ENCODE measurements around the gene DPH2.

Gene DPH2

DNA sequence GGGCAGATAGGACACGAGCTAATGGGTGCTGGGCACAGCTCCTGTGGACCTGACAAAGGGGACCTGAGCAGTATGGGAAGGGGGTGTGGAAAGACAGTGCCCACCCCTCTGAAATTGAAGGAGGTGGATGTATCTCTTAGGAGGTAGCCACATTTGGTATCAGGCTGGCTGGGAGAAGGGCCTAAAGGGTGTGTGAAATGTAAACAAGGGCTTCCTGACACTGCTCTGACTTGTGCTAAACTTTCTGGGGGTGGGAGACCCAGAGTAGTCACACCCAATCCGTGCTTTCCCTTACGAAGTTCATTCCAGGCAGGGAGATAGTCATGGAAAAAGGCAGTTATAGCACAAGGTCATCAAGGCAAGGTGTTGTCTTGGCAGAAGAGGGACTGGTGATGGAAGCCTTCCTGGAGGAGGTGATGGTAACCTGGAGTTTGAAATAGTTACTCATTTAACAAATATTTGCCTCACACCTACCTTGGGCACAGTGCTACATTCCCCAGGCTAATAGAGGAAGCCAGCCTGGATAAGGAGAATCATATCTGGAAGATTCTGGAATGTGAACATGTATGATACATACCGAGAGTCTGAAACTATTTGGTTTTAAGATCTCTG is 16.3 kb downstream of the DPH2 start:
- DNase-seq: no peak

DNA sequence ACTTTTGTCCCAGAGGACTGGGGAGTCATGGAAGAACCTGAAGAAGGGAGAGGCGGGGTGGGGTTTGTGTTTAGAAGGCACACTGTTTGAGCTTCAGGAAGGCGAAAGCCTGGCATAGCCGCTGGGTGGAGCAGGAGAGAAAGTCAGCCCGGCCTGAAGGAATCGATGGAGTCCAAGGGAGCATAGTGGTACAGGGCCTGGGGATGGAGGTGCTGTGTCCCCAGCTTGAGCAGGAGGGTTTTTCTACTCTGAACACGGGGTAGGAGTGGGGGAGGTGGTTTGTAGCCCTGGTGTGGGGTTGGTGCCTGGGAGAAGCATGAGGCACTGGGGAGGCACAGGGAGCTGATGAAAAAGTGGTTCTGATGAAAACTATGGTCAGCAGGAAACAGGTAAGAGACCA is 16.9 kb downstream of the DPH2 start:
- DNase-seq: no peak

DNA sequence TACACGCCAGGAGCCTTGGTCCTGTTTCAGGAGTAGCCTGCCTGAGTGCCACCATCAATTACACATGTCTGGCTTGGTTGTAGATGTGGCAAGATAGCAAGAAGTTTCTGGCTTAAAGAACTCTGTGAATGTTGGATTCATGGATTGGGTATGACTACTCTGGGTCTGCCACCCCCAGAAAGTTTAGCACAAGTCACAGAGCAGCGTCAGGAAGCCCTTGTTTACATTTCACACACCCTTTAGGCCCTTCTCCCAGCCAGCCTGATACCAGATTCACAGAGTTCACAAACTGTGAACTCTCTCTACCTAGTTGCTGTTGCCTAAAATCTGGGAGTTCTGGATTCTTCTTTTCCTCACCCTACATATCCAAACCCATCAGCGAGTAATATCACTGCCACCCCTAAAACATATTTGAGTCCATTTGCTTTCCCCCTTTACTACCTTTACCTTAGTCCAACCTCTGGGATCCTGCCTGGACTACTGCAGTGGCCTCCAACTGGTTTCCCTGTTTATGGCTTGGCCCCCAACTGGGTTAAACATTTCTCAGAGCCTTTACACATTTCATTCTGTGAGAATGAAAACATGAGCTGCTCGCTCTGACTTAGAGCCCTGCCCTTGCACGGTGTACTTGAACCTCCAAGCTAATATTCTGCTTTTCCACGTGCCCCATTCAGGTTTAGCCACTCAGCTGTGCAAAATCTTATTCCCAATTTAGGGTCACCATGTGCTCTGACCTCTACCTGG is 17.5 kb downstream of the DPH2 start:
- DNase-seq: no peak

DNA sequence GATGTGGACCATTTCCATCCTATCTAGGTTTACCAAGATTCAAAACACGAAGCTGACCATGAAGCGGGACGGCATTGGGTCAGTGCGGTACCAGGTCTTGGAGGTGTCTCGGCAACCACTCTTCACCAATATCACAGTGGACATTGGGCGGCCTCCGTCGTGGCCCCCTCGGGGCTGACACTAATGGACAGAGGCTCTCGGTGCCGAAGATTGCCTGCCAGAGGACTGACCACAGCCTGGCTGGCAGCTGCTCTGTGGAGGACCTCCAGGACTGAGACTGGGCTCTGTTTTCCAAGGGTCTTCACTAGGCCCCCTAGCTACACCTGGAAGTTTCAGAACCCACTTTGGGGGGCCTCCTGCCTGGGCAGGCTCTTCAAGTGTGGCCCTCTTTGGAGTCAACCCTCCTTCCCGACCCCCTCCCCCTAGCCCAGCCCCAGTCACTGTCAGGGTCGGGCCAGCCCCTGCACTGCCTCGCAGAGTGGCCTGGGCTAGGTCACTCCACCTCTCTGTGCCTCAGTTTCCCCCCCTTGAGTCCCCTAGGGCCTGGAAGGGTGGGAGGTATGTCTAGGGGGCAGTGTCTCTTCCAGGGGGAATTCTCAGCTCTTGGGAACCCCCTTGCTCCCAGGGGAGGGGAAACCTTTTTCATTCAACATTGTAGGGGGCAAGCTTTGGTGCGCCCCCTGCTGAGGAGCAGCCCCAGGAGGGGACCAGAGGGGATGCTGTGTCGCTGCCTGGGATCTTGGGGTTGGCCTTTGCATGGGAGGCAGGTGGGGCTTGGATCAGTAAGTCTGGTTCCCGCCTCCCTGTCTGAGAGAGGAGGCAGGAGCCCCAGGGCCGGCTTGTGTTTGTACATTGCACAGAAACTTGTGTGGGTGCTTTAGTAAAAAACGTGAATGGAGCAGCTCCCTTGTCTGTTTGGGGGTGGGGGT is 20.7 kb downstream of the DPH2 start:
- no peak for DNase-seq

DNA sequence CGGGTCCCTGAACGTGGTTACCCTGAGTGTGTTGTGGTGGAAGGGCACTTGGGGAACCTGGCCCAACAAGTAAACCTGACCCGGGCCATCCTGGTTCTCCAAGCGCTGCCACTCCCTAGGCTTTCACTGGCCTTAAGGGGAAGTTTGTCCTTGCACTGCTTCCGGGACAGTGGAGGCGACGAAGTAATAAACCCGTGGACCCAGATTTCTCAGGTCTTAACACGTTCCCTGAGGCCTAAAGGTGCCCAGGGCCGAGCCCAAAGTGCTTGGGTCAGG is 21.3 kb downstream of the DPH2 start:
- no peak for DNase-seq

DNA sequence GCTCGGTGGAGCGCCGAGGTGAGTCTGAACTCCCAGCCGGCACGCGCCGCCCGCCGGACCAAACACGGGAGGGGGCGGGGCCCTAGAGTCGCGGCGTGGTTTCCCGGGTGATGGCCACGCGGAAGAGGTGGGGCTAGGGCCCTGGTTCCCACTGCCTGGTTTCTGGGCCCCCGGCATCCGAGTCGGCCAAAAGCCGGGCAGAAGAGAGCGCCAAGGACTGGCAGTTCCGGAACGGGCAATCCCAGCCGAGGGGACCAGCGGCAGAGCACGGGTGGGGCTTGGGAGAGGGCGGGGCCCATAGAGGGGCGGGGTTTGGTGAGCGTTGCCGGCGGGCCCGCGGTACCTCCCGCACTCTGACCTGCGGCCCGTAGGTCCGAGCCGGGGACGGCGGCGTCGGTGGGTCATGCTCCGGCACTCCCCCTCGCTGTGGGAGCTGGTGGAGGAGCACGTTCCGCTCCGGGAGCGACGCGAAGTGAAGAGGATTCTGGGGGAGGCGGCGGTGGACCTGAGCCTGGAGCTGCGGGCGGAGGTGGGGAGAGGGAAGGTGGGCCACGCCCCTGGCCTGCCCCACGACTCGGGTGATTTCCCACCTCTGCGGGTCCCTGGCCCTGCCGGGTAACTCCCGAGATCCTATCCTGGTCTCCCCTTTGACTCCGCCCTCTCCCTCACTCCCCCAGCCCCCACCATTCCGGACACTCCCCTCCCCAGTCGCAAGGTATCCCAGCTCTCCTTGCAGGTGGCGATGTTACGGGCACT is 21.8 kb downstream of the DPH2 start, which contains the start of gene CCDC24:
CCDC24 (plus strand) TSS at position 124 of the 756 bp plus-strand sequence; CDS start at position 404, 280 bp downstream.
- peak; percentile 82 for DNase-seq

DNA sequence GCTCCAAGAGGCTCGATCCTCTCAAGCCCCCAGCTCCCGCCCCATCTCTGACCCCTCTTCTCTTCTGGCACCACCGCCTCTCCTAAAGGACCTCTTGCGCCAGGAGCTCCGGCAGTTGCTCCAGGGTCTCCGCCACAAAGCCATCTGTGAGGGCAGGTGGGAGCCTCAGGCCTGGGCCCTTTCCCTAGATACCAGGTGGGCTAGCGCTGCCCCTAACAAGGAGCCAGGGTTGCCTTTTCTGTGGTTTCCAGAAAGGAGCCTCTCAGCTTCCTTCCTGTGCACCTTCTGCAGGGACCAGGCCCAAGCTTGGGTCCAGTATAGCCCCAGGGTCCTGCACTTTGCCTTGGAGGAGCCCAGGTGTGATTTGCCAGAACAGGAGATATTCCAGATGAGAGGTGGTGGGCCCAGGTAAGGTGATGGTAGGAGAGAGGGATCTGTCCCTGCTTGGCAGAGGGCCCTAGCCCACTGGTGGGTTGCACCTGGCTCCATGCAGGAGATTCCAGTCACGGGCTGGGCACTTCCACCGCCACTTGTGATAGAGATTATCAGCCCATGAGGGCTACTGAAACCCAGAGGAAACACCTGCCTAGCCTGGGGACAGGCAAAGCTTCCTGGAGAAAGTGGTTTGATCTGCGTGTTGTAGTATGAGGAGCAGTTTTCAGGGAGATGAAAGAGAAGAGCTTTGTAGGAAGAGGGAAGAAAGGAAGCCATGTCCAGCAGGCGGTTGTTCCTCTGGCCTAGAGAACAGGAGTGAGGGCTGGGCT is 22.6 kb downstream of the DPH2 start:
- DNase-seq: no peak

DNA sequence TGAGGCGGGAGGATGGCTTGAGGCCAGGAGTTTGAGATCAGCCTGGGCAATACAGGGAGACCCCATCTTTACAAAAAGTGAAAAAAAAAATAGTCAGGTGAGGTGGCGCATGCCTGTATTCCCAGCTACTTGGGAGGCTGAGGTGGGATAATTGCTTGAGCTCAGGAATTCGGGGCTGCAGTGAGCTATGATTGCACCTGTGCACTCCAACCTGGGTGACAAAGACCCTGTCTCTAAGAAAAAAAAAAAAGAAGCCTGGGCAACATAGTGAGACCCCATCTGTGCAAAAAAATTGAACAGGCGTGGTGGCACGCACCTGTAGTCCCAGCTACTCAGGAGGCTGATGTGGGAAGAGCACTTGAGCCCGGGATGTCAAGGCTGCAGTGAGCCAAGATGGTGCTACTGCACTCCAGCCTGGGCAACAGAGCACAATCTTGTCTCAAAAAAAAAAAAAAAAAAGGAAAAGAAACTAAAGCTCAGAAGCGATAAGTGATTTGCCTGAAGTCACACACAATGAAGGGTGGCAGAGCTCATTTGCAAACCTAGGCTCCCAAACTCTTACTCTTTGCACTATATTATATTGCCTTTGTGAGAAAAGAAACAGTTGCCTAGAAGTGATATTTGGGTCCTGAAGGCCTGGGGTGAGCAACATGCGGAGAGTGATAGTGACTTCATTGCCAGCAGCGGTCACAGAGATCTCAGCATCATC is 23.6 kb downstream of the DPH2 start:
- no peak for DNase-seq

DNA sequence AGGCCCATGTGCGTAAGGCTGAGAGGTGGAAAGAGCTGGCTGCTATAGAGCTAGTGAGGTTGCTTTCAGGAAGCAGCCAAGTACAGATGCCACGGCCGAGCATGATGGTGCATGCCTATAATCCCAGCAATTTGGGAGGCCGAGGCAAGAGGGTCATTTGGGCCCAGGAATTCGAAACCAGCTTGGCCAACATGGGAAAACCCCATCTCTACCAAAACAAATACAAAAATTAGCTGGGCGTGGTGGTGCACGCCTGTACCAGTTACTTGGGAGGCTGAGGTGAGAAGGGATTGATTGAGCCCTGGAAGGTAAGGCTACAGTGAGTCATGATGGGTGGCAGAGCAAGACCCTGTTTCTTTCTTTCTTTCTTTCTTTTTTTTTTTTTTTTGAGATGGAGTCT is 24.3 kb downstream of the DPH2 start:
- no peak for DNase-seq

DNA sequence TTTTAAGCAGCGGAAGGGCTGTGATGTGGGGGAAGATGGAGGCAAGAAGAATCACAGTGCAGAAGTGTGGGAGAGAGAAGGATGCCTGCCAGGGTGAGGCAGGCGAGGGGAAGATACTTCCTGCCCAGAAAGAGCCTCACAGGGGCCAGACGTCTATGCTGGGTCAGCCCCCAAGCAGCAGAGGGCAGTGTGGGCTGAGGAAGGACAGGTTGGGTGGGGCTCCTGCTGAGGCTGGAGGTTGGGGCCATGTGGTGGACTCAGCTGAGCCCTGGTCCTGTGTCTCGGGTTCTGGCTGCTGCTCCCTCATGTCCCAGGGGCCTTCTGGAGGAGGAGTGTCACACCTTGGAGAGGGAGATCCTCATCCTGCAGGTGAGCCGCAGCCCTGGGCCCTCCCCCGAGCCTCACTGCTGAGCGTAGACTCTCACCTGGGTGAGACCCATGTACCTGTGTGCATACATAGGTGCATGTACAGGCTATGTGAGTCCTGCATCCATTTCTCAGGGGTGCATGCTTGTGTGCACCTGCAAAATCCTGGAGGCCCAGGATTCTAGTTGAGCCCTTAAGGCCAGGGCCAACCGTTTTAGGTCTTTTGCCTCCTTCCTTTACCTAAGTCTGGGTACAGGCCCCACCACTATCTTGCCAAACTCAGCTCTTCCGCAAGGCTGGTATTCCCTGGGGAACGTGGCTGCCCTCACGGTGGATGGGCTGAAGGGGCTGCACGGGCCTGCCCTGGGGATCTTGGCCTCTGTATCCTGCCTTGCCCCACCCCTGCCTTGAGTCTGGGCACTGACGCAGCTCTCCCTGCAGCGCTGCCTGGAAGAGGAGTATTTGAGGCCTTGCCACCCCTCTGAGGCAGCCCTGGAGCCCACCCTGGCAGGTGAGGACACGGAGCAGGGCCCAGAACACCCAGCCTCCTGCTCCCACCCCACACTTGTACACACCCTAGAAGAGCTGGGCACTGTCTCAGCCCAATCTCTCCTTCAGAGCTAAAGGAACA is 25.3 kb downstream of the DPH2 start:
- no peak for DNase-seq

DNA sequence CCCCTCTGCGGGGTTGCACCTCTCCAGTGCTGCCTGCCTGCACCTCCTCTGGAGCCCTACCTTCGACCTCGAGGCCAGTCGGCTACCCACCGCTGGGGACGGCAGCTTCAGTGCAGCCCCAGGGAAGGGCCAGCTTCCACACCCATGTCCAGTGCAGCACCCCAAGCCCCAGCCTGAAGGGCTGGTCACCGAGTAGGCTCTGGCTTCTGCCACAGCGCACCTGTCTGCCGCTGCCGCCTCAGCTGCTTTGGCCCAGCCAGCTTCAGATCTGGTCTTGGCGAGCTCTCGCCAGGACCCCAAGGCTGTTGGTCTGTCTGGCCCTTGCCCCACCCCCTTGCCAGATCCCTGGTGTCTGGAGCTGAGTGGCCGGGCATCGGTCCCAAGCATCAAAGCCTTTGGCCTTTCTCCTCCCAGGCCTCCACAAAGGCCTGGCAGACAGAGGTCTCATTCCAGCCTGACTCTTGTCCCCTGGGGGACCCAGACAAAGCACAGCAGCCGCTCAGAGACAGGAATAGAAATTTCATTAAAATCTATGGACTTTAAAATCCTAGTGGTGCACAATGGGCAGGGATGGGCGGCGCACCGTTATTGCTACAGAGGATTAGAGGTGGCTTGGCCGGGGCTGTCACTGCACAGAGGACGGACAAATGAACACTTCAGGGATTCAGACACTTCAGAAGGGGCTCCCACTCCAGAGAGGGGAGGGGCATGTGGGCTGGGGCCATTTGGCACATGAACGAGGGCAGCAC is 26.3 kb downstream of the DPH2 start:
- no peak for DNase-seq

DNA sequence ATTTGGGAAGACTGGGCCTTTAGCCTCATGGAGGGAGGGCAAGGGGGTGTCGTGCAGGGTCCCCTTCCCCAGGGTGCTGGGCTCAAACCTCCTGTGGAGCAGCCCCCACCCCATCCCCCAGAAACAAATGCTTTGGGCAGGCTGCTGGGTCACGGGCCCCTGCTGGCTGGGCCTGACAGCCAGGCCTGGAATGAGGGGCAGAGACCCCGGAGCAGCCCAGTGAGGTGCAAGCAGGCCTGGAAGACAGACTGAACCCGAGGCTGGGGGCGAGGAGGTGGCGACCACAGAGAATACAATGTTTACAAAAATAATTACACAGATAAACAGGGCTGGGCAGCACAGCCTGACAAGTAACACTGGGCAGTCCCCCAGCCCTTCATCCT is 26.9 kb downstream of the DPH2 start:
- DNase-seq: no peak

DNA sequence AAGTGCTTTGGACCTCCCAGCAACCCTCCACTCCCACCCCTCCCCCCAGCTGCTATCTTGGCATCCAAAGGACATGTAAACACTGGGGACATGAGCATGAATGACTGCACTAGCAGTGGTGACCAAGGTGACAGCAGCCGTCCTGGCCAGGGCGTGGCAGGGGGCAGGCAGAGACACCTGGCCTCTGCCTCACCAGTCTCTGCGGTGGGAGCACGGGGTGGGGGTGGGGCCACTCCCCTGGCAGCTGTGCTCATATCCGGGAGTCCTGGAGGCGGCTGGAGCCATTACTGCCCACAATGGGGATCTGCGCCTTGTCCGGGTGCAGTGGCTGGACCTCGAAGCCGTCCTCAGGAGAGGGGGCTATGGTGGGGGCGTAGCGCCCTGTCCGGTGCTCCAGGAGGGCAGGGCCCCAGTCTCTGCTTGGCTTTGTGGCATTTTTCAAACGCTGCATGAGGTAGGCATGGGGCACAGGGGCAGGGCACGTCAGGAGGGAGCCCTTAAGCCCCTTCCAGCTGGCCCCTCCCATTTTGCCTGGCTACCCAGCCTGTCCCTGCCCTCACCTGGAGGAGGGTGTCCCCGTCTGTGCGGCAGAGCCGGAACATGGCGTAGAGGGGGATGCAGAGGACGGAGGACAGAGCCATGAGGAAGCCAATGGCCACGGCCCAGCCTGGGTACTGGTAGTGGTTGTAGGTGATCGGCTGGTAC is 27.6 kb downstream of the DPH2 start:
- no peak for DNase-seq

DNA sequence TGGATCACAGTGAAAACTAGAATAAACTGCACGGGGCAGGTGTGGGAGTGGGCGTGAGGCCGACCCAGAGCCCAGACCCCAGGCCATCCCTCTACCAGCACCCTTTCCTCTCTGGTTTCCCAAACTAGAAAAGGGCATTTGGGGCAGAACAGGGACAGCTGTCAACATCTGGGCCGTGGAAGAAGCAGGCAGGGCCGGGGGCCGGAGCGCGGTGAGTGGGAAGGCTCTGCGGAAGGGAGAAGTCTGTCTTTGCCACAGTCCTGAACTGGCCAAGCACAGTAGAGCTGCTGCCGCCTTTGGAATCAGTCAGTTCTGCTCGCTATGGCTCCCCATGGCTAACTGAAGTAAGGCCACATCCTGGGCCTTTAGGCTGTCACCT is 28.2 kb downstream of the DPH2 start:
- DNase-seq: no peak

DNA sequence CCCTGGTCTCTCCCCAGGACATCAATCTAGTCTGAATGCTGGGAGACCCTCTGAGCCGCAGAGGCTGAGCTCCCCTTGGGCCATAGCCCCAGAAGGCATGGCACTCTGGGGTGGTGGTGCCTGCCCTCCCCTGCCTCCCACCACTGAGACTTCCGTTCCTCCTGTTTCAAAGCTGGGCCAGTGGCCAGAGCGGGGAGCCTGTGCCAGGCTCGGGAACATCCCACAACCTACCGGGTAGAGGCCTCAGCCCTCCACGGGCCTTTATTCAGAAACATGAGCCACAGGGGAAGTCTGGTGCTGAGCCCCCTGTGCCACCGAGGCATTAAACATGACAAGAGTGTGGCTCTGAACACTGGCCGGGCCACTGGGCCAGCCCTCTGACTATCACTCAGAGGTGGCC is 29.6 kb downstream of the DPH2 start:
- no peak for DNase-seq

DNA sequence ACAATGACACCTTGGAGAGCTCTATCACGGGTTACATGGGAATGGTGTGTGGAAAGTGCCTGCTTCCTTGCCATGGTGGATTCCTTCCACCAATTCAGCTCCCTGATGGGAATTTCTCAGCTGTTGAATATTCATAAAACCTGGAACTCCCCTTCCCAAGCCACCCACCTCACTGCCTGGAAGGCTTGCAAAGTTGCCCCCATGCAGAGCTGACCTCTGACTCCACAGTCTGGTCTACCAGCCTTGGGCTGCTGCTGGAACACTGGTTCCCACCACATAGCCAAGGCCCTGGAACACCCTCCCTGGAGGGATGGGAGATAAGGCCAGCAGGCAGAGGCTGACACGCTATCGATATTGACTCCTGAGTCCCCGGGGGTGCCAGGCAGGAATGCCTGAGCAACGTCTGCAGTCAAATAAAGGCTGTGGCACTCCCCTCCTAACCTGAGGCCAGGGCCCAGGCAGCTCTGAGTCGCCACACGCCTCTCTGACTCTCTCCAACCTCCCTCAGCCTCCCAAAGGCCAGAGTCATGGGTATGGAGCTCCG is 30.4 kb downstream of the DPH2 start:
- DNase-seq: no peak

DNA sequence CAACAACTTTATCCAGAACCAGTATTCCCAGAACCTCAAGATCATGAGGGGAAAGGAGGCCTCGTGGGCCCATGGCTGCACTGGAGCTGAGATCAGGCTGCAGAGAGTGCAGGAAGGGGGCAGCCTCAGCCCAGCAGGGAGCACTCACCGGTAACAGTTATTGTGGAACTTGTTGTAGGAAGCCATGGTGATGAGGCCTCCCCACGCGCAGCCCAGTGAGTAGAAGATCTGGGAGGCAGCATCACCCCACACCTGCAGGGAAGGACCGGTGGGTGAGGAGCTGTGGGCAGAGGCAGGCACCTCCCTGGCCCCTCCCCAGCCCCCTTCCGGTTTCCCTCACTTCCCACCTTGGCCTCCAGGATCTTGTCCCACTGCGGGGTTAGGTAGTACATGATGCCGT is 32.4 kb downstream of the DPH2 start:
- DNase-seq: no peak

DNA sequence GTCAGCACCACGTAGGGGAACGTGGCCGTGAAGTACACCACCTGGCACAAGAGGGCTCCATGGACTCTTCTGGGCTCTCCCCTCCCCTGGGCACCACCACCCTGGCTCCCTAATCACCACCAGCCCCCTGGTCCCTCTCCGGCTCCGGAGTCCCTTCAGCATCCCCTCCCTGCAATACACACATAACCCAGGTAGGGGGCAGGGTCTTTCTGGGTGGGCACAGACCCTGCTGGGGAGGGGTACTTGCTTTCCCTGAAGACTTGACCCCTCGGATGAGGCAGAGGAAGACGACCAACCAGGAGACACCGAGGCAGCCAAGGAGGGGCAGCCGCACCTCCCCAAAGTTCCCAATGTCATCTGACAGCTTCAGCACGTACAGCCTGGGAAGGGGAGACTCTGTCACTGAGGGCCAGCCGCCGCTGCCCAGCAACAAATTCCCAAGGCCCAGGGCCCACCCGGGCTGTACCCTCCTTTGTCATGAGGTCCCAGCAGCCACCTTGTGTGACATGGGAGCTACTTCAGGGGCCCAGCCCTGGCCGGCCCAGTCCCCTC is 32.9 kb downstream of the DPH2 start:
- no peak for DNase-seq
